HG03135 (cell line): ENCODE data around the gene FGF22.

Source experiments
- ATAC-seq: cut with Tn5 transposase; IDR thresholded peaks from one replicate; pipeline ENCODE4 v1.9.1; 2021; ENCODE audit warnings: mild to moderate bottlenecking, moderate library complexity; ENCODE audit not compliant: unreplicated experiment

Gene FGF22

GRCh38 chr19:642767-643727 is 3.4 kb downstream of the FGF22 start:
- ATAC-seq, result no peak

- no peak for ATAC-seq
These were observed 4.1 kb downstream of the FGF22 start for GRCh38 chr19:643736-644135.

- ATAC-seq, result no peak
These were observed 4.7 kb downstream of the FGF22 start for GRCh38 chr19:644363-644762.

GRCh38 chr19:644789-645188 is 5.1 kb downstream of the FGF22 start:
- no peak for ATAC-seq

- ATAC-seq, result no peak
These were observed 6.5 kb downstream of the FGF22 start for GRCh38 chr19:645912-646778.

- ATAC-seq, result no peak
These were observed 7.3 kb downstream of the FGF22 start for GRCh38 chr19:646779-647565.

GRCh38 chr19:647566-648284 is 8.0 kb downstream of the FGF22 start:
- no peak for ATAC-seq

GRCh38 chr19:648305-648704 is 8.6 kb downstream of the FGF22 start:
- ATAC-seq, result no peak

- ATAC-seq, result no peak
These were observed 9.5 kb downstream of the FGF22 start for GRCh38 chr19:648904-649801.

- no peak for ATAC-seq
These were observed 10.4 kb downstream of the FGF22 start for GRCh38 chr19:650121-650520.

- ATAC-seq, result no peak
These were observed 11.6 kb downstream of the FGF22 start for GRCh38 chr19:651114-651818.

GRCh38 chr19:651991-652390 is 12.3 kb downstream of the FGF22 start:
- ATAC-seq, result no peak

GRCh38 chr19:652467-653389 is 13.0 kb downstream of the FGF22 start:
- no peak for ATAC-seq

- ATAC-seq, result no peak
These were observed 13.7 kb downstream of the FGF22 start for GRCh38 chr19:653425-653824.

GRCh38 chr19:655691-656090 is 16.0 kb downstream of the FGF22 start:
- ATAC-seq, result no peak

- no peak for ATAC-seq
These were observed 17.3 kb downstream of the FGF22 start for GRCh38 chr19:656751-657559.

- ATAC-seq, result no peak
These were observed 17.9 kb downstream of the FGF22 start for GRCh38 chr19:657611-658010.
